Forelimb muscle (tissue), 1 donor: ENCODE data around the gene TAS2R40. TPM values are rescaled to one million over a fixed set of nuclear protein-coding genes. Genes with fewer than 3 reads are reported as not detected.
A peak's percentile ranks its signal among the peaks of the same experiment; 100 is the strongest.
"Not testable (repeated sequence)": the region's sequence is repeated elsewhere in the genome, so short reads cannot be mapped to it uniquely, and the experiment has no call there.

ENCODE experiments used
- DNase-seq: peaks from one replicate; pipeline ENCODE4 v3.0.0-alpha.2; 2013; ENCODE audit warnings: low read depth
- polyA plus RNA-seq: library from polyadenylated mRNA; unstranded; fragments of 120-200 nt; gene quantifications from one replicate; pipeline ENCODE4 v1.2.1, GENCODE V29; 2013; ENCODE audit not compliant: insufficient read length

TAS2R40 gene
- polyA plus RNA-seq = not detected

DNA sequence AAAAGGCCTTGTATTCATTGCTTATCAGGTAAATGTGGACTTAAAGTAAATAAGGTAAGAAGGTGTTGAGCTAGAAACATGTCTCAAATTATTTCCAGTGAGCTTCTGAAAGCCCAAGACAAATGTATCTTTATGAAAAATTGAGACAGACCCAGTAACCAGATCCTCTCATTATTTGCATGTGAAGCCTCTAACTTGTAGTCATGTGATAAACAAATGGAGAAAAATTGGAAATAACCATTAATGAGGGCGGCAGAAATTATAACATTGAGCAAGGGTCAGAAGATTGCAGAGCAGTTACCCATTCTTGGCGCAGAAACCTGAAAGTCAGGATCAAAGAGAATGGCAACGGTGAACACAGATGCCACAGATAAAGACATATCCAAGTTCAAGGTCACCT is at the start of gene TAS2R40:
TSS of gene TAS2R40 (plus strand) at position 301 of the 400 bp plus-strand sequence. CDS start at position 343, 42 bp downstream.
- DNase-seq = no peak

DNA sequence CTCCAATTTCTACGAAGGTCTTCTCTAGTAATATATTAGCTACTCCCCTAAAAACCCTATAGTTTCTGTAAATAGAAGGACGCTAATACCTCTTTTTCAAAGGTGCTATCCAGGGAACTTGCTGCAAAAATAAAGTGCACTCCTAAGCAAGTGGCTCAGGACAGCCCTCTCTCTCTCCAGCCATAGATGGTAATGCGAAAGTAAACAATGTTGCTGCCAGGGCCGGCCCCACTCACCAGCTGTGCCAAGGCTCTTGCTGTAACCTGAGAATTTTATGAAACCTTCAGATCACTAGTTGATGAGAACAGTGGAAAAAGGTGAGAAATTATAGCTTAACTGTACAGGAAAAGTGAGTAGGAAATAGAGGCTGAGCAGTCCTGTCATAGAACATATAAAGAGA is 49.5 kb upstream of the TAS2R40 start:
- no peak for DNase-seq

DNA sequence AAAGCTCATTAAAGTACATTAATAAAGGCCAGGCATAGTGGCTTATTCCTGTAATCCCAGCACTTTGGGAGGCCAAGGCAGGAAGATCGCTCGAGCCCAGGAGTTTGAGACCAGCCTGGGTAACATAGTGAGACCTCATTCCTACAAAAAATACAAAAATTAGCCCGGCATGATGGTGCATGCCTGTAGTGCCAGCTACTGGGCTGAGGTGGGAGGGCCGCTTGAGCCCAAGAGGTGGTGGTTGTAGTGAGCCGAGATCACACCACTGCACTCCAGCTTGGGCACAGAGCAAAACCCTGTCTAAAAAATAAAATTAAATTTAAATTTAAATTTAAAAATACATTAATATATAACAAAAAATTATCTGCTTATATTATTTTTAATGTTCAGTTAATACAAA is 45.7 kb upstream of the TAS2R40 start:
- DNase-seq = no peak

DNA sequence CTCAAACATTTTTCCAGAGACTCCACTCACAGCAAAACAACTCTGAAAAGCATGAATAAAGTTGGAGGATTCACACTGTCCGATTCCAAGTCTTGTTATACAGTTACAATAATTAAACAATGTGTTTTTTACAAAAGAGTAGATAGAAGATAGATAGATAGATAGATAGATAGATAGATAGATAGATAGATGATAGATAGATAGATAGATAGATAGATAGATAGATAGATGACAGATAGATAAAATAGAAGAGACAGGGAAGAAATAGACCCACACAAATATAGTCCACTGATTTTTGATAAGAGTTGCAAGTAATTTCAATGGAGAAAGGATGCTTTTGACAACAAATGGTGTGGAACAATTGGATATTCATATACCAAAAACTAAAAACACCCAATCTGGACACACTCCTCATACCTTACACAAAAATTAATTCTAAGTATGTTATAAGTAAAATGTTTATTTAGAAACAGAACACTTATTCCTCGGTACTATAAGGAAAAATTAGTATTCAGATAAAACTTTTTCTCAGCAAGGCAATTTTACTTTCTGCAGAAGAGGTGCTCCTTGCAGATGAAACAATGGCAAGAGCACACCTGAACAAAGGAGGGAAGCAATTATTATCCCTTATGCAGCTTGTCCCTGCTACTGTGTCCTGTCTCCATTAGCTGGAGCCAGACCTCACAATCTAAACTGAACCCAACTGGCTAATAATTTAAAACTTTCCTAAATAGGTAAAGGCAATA is 44.3 kb upstream of the TAS2R40 start:
- no peak for DNase-seq

DNA sequence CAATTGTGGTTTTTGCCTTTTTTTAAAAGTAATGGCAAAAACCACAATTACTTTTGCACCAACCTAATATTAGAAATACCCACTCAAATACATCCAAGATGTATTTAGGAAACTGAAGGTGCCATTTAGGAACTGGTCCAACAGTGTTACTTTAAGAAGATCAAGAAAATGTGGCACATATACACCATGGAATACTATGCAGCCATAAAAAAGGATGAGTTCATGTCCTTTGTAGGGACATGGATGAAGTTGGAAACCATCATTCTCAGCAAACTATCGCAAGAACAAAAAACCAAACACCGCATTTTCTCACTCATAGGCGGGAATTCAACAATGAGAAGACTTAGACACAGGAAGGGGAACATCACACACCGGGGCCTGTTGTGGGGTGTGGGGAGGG is 41.1 kb upstream of the TAS2R40 start:
- DNase-seq = not testable (repeated sequence)

DNA sequence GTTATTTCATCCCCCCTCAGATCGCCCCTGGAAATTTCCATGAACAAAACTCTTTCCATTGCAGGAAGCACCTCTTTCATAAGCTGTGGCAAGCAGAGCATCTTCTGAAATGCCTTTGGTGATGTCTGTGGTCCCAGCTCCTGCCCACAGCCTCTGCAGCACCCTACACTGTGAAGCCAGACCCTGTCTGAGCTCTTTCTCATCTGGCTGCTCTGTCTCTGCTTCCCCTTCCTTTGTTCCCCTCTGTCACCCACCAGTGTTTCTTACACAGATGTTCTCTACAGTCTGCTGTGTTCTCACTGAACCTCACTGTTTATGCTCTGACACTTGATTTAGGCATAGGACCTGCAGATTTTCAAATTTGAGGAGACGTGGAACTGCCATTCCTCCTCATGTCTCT is 40.5 kb upstream of the TAS2R40 start:
- DNase-seq = no peak

DNA sequence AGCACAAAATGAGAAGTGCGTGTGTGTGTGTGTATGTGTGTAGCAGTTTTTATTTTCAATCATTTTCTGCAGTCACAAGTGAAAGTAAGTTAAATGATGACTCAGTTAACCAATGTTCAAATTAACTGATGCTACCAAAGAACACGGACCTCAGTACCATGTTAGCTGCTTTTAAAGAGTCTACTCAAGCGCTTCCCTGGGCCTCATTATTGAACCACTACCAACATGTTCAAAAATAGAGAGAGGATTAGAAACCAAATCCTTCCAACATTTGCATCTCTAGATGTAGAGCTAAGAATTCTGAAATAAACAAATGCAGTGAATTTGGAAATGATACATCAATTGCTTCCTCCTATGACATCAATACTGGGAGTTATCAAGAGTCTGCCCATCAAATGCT is 38.8 kb upstream of the TAS2R40 start, which contains the start of gene TAS2R39:
TSS of gene TAS2R39 (plus strand) at position 396 of the 400 bp plus-strand sequence. CDS start at position 396, 0 bp downstream.
- no peak for DNase-seq

DNA sequence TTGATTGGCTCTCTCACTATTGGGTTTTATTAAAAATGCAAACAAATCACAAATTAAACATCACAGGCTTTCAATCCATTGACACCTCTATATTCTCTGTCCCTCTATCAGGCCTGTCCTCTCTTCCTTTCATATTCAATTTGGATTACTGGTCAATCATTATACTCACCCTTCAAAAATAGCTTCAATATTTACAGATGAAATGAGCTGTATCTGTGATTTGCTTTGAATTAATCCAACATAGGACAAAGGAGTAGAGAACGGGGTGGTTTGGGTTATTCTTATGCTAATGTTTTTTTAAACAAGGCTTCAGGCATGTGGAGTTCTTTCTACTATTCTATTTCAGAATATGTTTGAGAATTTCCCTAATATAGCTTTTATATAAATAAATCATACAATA is 36.3 kb upstream of the TAS2R40 start:
- DNase-seq = no peak

DNA sequence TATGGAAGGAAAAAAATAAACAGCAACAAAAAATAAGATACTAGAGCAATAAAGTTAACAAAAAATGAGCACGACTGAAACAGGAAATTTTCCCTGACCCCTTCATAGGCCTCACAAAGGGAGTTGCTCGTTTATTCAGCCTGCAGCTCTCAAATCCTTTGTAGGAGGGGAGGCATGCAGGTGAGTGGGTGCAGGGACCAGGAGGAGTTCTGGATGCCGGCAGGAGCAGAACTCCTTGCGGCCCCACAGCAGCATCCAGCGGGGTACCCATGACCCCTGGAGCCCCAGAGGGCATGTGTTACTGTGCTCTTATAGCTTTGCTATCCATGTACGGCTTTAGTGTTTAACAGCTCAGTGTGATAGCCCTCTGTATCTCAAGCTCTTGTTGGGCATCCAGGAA is 32.8 kb upstream of the TAS2R40 start:
- DNase-seq = no peak

DNA sequence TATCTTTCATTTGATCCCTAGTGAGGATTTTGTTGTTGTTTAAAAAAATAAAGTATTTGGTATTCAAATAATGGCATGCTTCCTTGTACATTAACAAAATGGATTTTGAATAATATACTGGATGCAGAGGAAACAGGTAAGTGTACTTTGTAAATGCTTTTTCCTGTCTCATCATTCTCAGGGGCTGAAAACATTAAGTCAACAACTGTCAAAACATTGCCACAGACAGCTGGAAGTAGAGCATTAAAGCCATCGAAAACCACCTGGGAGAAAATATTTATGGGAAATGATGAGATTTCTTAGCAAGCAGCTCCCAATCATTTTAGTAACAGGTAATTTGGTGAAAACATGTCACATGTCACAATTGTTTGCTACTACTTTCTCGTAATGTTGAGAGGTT is 28.0 kb upstream of the TAS2R40 start:
- no peak for DNase-seq

DNA sequence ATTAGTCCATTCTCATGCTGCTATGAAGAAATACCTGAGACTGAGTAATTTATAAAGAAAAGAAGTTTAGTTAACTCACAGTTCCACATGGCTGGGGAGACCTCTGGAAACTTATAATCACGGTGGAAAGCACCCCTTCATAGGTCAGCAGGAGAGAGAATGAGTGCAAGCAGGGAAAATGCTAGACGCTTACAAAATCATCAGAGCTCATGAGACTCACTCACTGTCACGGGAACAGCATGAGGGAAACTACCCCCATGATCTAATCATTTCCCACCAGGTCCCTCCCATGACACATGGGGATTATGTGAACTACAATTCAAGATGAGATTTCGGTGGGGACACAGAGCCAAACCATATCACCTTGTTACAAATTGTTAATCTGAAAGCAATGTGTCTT is 22.8 kb upstream of the TAS2R40 start:
- DNase-seq = no peak

DNA sequence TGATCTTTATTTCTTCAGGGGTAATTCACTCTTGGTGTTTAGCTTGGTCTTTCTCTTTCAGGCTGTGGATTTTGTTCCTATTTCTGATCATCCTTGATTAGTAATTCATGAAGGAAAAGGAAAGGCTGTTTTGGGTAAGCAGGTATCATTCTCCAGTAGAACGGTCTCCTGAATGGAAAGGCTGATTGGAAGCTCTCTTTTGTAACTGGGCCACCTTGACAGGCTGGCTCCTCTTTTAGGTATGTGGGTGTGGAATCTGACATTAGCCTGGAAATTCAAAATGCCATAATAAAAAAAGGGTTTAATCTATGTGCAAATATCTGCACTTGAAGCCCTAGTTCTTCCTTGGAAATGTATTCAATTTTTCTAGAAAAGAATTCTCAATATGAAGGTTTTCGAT is 19.7 kb upstream of the TAS2R40 start:
- DNase-seq = no peak

DNA sequence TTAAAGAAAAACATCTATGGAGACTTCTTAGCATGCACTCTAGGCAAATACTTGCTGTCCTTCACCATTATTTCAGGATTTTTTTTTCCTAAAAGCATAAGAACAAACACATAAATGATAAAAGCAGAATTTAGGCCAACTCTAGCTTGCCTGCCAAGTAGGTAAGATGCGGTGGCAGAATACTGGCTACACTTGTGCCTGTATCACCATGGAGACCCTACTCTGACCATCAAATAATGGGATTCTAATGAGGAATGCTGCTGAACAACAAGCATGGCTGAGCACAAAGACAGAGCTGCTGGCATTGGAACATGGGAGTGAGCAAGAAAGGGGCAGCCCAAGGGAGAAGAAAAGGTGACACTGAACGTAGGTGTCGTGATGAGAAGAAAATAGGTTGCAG is 18.5 kb upstream of the TAS2R40 start:
- no peak for DNase-seq

DNA sequence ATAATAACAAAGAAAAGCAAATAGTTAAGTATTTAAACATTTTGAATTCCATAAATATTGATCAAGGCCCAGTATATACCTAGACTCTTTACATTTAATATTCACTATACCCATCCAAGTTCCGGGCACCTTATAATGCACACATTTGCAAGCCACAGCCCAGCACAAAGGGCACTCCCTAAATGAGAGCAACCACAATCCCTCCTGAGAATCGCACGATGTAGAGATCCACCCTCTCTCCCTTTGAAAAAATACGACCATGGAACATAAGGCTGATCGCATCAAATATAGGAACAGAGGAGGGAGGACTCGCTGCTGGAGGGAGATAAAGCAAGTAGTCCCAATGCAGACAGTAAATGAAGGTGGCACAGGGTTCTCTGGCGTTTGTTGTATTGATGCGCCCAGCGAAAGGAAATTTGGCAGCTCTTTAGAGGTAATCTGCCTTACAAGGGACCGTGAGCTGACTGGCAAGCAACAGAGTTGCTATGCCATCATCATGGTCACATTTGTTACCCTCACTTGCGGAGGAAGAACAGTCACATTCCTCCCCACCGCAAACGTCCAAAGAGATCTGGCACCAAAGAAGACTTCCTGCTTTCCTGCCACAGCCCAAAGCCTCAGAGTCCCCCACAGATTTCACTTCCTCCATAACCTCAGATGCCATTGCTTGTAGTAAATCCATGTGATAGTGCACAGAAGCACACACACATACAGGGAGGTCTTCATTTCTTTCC is 16.1 kb upstream of the TAS2R40 start:
- no peak for DNase-seq

DNA sequence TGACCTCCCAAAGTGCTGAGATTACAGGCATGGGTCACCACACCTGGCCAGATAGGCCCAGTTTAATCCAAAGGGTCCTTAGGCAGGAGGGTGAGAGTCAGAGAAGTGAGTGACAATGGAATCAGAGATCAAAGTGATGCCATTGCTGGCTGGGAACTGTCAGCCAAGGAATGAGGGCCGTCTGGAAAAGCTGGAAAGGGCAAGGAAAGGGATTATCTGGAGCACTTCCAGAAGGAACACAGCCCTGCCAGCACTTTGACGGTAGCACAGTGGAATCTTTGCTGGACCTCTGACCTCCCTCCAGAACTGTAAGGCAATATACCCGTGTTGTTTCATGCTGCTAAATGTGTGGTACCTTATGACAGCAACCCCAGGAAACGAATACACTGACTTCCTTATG is 11.3 kb upstream of the TAS2R40 start:
- no peak for DNase-seq

DNA sequence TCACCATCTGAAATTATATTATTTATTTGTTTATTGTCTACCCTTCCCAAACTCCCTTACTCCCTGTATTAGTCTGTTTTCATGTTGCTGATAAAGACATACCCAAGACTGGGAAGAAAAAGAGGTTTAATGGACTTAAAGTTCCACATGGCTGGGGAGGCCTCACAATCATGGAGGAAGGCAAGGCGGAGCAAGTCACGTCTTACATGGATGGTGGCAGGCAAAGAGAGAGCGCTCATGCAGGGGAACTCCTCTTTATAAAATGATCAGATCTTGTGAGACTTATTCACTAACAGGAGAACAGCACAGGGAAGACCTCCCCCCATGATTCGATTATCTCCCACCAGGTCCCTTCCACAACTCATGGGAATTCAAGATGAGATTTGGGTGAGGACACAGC is 8.4 kb upstream of the TAS2R40 start:
- DNase-seq = not testable (repeated sequence)

DNA sequence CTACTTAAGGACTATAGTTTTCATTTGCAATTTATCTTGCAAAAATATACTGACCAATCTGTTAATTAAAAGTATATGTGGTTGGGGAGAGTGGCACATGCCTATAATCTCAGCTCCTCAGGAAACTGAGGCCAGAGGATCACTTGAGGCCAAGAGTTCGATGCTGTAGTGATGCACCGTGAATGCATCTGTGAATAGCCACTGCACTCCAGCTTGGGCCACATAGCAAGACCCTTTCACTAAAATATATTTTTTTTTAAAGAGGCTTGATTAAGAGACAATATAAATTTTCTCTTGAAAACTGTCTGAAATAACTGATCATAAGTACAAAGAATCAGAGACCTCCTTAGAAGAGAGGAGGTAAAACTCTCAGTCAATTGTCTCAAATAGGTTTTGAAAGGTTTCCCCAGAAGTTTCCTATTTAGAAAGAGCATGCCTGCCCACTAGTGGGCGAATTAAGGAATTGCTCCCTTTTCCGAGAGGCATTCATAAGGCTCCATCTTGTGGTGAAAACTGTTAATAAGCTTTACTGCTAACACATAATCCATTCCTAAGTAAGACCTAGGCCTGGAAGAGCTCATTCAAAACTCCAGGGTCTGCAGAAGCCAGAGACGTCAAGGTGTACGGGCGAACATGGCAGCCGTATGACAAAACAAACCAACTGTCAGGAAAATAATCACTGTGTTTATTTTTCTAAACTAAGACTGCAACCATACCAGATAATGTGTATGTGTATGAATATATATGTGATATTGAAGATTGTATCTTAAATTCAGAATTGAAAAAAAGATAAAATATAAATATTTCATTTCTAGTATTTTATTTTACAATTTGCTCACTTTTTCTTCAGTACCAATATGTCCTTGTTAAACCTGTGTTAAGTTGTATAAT is 6.8 kb upstream of the TAS2R40 start:
- DNase-seq = peak; percentile 70

DNA sequence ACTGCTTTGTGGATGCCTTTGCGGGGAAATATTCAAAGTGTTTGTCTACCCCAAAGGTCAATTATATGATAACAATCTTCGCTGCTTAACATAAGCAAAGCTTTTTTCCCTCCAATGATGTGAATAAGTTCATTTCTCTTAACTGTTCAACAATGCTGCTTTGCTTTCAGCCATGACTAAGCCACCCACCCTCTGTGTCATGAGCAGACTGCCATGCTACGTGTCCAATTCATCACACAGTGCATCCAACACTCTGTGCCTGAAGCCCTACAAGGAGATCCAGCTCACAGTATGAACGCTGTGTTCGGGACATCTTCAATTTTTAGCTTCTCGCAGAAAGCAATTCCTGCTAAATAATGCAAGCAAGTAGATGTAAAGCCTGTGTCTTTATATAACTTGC is 5.7 kb upstream of the TAS2R40 start:
- DNase-seq = no peak

DNA sequence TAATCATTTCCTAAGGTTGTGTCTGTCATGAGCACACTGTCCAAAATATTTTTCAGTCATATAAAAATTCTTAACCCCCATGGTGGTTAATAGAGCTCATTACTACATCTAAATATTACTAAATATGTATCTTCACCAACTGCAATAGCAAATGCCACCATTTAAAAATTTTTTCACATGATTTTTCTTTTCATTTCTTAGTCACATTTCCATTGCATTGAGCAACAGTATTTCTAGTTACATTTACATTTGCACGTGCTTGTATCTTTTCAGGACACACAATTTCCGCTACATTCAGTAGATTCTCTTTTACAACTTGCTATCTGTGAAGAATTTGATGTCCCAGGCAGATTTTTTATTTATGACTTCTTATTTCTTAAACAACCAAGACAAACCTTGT is 5.2 kb upstream of the TAS2R40 start:
- no peak for DNase-seq

DNA sequence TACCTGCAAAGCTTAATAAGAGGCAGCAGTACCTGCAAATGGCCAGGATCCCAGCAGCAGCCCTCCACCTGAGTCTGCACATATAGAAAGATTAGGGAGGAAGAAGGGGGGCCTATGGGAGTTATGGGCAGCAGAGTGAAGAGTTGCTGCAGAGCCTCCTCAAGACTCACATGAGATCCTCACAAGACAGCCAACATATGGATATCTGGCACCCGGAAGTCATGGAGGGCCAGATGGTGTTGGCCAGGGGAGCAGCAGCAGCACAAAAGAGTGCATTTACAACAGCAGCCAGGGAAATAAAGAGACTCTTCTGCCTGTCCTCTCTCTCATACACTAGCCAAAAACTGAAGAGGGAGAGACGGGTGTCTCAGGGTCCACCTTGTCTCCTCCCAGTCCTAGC is 4.0 kb upstream of the TAS2R40 start:
- no peak for DNase-seq

DNA sequence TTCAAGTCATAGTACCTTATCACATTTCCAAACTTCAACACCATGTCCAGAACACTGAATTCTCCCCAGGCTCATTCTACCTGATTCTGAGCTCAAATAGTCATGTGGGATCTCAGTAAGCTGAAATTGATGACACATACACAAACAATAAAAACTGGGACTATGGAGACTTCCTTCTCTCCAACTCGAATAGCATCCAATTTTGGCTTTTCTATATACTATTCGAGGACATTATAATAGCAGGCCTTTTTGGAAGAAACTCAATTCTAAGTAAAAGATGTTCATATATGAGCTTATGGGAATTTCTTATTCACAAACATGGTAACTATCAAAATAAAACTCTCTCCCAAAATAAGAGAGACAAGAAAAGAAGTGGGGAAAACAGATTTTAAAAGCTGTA is 551 bp upstream of the TAS2R40 start:
- no peak for DNase-seq

DNA sequence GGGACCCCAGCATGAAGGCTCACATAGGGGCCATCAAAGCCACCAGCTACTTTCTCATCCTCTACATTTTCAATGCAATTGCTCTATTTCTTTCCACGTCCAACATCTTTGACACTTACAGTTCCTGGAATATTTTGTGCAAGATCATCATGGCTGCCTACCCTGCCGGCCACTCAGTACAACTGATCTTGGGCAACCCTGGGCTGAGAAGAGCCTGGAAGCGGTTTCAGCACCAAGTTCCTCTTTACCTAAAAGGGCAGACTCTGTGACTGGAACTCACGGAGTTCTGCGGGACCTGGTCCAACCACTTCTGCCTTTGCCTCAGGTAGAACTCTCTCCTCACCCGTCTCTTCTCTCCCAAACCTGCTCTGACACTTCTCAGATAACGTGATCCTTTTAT is 945 bp downstream of the TAS2R40 start:
- no peak for DNase-seq
